C4-2B (cell line): ENCODE results near the gene PTPRD.

Experiments
- ZFX ChIP-seq: fragments of 450-650 bp; IDR thresholded peaks from 2 replicates; pipeline ENCODE4 v1.6.1; 2017
- TF ChIP-seq, protein P1 (sequence below): fragments of 450-650 bp; conservative IDR thresholded peaks from 2 replicates; pipeline ENCODE4 v1.5.1; 2017; ENCODE audit warnings: mild to moderate bottlenecking

DNA sequence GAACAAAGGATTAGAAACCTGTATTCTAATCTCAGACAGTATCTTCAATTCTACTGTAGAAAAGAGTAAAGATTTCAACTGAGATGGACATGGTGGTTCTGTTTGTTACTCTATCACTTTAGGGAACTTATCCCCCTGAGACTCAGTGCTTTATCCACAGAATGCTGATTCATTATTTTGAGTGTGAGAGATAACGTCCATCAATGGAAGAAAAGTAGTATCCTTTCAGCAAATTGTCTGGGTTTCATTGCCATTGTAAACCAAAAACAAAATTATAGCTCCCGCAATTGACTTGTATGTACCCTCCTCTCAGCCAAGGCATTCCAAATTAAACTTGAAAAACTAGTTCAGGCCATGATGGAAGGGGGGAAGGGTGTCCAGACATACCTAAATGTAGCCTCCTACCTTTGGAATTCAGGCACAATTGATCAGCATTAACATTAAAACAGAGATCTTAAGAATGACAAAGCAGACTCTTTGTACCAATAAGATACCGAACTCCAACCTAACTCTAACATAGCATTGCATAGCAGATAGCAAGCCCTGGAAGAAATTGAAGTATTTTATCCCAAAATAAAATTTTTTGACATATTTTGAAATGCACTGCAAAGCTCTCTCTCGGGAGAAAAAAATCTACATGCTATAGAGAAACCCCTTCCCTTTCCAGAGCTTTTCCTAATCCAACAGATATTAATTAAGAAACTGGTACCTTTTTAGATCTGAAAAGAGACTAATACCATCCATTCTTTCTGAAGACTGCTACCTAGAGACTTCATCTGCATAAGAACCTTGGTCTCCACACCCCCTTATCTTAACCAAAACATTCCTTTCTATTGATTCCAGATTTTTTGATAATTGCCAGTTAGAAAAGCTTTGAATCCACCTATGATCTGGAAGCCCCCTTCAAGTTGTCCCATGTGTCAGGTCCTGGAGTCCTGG, 1055.7 kb downstream of the PTPRD start:
- TF ChIP-seq, protein P1, sequence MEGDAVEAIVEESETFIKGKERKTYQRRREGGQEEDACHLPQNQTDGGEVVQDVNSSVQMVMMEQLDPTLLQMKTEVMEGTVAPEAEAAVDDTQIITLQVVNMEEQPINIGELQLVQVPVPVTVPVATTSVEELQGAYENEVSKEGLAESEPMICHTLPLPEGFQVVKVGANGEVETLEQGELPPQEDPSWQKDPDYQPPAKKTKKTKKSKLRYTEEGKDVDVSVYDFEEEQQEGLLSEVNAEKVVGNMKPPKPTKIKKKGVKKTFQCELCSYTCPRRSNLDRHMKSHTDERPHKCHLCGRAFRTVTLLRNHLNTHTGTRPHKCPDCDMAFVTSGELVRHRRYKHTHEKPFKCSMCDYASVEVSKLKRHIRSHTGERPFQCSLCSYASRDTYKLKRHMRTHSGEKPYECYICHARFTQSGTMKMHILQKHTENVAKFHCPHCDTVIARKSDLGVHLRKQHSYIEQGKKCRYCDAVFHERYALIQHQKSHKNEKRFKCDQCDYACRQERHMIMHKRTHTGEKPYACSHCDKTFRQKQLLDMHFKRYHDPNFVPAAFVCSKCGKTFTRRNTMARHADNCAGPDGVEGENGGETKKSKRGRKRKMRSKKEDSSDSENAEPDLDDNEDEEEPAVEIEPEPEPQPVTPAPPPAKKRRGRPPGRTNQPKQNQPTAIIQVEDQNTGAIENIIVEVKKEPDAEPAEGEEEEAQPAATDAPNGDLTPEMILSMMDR = no peak
- TF ChIP-seq ZFX = no peak
